HG03135 (cell line): Measurements from ENCODE around the gene DLGAP1.

ENCODE experiments used
- ATAC-seq: cut with Tn5 transposase; IDR thresholded peaks from one replicate; pipeline ENCODE4 v1.9.1; 2021; ENCODE audit warnings: mild to moderate bottlenecking, moderate library complexity; ENCODE audit not compliant: unreplicated experiment

Gene DLGAP1

GRCh38 chr18:3874125-3874524 lies 581.0 kb downstream of the DLGAP1 start:
- ATAC-seq, result no peak

GRCh38 chr18:3873698-3874097 lies 581.4 kb downstream of the DLGAP1 start:
- ATAC-seq, result no peak

- no peak for ATAC-seq
Observed at GRCh38 chr18:3873211-3873610, 581.9 kb downstream of the DLGAP1 start.

GRCh38 chr18:3872641-3873040 lies 582.5 kb downstream of the DLGAP1 start:
- no peak for ATAC-seq

GRCh38 chr18:3871687-3872086 lies 583.4 kb downstream of the DLGAP1 start:
- ATAC-seq, result no peak

DNA sequence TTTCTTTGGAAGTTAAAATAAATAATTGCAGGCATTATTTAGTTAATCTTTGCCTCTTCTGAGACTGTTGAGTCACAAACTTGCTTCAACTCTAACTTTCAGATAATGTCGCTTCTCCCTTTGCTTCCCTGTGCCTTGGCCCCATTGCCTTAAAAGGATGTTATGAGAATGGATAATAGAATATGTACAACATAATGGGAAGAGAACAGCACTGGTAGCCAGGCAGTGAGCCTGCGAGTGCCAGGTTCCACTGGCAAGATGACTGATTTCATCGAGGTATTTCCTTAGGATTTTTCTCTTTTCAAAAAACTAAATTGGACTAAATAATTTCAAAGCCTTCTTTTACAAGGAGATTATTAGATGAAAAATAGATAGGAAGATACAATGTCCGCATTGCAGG lies 584.2 kb downstream of the DLGAP1 start:
- ATAC-seq, result no peak

- no peak for ATAC-seq
Observed at GRCh38 chr18:3869848-3870247, 585.3 kb downstream of the DLGAP1 start.

- ATAC-seq, result no peak
Observed at GRCh38 chr18:3867864-3868311, 587.2 kb downstream of the DLGAP1 start.

DNA sequence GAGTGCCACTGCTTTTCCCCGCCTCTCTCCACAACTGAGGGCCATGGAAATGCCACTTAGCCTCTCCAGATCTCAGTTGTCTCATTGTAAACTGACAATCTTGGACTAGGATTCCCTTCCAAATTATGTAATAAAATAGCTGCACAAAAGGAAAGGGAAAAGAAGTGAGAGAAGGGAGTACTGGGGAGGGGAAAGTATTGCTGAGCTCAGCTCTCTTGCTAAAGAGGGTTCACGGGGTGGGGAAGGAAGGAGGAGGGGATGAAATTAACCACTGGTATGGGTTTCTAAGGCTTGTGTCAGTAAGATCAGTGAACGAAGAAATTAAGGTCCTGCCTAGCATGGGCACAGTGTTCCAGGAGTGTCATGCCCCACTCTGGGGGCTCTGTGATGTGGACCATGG lies 587.9 kb downstream of the DLGAP1 start:
- no peak for ATAC-seq

DNA sequence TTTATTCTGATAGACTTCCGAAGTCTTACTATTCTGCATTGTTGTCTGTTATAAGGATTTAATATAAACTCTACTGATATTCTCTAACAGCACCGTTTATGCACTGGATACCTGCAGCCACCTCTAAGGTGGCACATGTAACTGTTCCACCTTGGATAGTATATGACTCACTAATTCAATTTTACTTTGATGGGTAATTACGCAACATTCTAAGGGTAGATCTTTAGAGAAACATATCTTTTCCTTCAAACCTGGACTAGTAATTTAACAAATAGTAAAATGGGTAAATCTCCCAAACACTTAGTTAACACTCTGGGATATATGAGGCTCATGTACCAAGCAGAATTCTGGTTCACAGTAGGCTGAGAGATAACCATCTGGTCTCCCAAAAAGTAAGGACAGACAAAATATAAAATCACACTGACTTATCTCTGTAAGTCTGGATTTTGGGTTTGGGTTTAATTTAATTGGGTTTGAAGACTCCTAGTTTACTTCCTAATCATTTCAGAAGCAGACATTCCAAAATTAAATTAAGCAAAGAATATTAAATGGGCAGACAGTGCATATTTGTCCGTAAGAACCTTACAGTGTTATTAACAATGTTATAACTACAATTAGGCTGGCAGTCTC lies 590.3 kb downstream of the DLGAP1 start:
- ATAC-seq, result no peak

- ATAC-seq, result no peak
Observed at GRCh38 chr18:3863593-3863992, 591.5 kb downstream of the DLGAP1 start.

DNA sequence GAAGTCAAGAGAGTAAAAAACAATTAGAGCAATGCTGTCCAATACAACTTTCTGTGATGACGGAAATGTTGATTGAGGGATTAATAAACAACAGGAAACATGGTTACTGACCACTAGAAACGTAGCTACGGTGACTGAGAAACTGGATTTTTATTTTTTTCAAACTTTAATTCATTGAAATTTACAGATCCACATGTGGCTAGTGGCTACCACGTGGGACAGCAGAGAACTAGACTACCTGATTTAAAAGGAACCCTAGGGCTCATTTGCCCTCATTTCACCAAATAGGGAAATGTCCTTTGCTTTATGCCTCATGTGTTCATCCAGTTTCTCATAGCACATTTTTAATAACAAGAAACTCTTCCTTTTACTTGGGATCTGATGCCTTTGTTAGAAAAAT lies 592.1 kb downstream of the DLGAP1 start:
- ATAC-seq, result no peak

DNA sequence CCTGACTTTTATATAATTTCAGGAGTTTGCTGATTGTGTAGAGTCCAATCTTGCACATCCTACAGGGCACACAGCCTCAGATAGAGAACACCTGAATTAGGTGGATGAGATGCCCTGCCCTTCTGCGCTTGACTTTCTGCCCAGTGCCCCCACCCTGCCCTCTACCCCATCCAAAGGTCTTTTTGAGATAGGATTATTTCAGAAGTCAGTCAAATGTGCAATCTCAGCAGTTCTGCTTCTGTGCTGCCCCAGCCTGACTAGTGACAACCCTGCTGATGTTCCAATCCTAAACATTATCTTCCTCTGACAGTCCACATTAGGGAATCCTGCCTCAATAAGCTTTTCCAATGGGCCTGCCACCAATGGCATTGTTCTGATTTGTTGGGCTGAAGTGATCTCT lies 593.6 kb downstream of the DLGAP1 start:
- no peak for ATAC-seq

- no peak for ATAC-seq
Observed at GRCh38 chr18:3857544-3857943, 597.6 kb downstream of the DLGAP1 start.

DNA sequence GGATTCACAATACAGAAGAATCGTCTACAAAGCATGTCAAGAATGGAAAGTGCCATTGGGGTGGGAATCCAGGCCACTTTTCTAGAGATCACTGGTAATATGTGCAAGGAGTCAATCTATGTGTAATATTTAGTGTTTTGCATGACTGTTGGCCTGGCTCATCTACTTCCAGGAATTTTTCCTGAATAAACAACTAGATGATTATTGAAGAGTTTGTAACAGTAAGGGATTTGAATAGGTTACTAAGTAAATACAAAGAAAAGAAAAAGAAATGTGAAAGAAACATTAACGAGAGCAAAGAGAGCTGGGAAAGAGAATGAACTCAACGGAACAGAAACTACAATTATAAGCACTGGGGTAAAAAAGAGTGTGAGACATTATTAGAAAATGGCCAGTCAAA lies 599.1 kb downstream of the DLGAP1 start:
- ATAC-seq, result no peak

DNA sequence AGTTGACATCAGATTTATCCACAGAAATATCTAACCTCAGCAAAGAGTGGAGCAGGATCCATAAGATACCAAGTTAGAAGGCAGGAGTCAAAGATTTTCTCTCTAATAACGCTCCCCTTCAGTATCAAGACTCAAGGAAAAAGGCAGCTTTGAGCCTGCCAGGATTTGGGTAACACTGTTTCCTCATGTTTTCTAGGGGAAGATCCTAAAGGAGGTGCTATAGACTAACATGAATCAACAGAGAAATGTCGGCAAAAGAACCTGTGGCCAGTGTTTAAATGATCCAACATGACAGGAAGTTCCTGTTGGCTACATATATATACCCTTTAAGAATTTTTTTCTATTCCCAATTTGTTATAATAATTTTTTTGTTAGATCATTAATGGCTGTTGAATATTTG lies 602.8 kb downstream of the DLGAP1 start:
- no peak for ATAC-seq

DNA sequence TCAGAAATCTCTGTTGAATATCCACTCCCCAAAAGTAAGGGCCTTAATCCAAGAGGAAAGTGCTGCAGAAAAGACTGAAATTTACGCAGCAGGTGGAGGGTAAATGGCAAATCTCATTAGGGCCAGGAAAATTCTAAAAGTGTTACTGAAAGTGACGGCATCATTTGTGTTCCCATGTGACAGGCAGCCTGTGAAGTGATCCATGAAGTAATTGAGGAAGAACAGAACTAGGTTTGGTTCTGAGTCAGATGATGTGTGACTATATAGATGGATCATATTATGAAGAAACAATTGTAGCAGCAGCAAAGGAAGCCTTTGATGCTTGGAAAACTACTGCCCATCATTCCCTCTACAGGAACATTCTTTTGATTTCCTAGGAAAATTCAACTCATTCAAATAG lies 603.9 kb downstream of the DLGAP1 start:
- no peak for ATAC-seq

DNA sequence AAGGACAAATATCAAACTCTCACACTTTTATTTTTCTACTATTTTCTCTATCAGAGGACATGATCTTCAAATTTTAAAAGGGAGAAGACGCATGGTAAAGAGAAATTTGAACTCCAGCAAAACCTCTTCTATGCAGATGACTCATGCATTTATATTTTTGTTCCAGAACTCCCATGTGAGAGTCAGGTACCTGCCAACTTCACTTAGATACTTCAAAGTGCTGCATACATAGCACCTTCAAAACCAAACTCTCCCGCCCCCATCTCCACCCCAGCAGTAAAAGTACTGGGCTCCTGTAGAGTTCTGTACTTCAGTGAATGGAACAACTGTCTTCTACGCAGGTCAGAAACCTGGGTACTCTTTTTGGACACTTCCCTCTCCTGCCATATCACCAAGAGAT lies 606.8 kb downstream of the DLGAP1 start:
- ATAC-seq, result no peak

DNA sequence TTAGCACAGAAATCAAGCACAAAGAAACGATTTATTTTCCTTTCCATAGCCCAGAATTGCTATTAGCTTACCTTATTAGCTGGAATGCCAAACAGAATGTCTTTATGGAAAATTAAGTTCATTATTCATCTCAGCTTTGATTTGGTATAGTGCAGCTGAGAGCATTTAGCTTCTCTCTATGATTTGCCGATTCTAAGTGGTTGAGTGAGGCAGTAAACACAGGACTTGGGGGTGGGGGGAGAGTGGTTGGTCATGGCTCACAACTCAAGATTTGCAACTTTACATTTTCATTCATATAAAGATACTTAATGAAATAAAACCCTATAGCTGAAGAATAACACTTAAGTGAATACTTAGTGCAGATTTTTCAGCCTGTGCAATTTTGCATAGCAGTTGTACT lies 609.9 kb downstream of the DLGAP1 start:
- no peak for ATAC-seq

GRCh38 chr18:3842844-3843243 lies 612.3 kb downstream of the DLGAP1 start:
- ATAC-seq, result no peak

- no peak for ATAC-seq
Observed at GRCh38 chr18:3840766-3841165, 614.3 kb downstream of the DLGAP1 start.

DNA sequence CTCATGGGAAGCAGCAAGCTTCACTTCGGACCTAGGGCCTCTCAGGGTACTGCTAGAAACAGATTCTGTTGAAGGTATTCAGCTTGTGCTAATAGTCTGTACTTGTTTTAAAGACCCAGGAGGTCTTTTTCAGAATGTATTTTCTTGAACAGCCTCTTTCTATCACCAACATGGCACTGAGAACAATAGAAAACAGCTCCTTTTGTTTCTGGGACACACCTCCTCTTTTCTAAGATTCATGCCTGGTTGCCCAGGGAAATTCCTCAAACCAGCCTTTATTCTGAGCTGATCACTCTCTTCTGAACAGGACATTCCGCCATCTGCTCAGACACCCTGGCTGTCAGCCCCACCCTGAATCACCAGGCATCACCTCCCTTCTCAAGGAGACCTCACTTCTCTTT lies 615.5 kb downstream of the DLGAP1 start:
- ATAC-seq, result no peak
